GM19035 (cell line): ENCODE results near the gene MAK.
"Not testable (repeated sequence)": the region's sequence is repeated elsewhere in the genome, so short reads cannot be mapped to it uniquely, and the experiment has no call there.

ENCODE experiments used
- ATAC-seq: cut with Tn5 transposase; IDR thresholded peaks from one replicate; pipeline ENCODE4 v1.9.1; 2021; ENCODE audit not compliant: unreplicated experiment

Gene MAK

GRCh38 chr6:10730254-10730653, 108.1 kb downstream of the MAK start:
- ATAC-seq = no peak

DNA sequence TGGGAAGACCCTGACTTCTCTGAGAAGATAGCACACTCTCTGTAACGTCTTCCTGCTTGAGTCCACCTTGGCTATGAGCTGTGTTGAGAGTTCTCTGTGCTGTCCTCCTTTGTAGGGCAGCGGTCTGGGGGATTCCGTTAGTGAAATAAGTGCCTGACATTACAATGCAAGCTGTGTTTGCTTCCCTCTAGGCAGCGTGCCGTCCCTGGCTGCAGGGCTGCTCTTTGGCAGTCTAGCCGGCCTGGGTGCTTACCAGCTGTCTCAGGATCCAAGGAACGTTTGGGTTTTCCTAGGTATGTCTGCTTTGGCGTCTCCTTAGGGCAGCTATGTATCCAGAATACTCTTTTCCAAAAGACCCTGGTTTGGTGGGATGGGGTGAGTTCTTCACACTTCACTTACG, 112.6 kb downstream of the MAK start:
- no peak for ATAC-seq

DNA sequence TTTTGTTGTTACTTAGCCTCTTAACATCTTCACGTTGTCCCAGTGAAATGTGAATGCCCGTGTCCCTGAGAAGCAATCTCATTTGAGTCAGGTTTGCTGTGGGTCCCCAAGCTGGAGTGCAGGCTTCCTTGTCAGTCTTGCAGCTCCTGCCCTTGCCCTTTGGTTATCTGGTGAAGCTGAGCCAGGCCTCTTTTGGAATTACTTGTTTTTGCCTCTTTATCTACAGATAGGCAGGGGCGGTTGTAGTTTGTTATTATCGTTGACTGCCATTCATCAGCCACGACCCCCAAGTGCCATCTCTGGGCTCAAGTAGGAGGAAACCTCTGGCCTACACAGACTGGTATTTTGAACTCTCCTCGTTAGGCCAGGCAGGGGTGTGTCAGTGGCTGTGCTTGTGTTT, 113.3 kb downstream of the MAK start:
- no peak for ATAC-seq

DNA sequence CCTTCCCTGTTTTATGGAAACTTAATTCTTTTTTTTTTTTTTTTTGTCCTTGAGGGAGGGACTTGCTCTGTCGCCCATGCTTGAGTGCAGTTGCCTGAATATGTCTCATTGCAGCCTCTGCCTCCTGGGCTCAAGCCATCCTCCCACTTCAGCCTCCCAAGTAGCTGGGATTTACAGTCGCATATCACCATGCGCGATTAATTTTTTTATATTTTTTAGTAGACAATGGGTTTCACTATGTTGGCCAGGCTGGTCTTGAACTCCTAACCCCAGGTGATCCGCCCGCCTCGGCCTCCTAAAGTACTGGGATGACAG, 114.8 kb downstream of the MAK start:
- no peak for ATAC-seq

- ATAC-seq = peak; percentile 98
Observed at GRCh38 chr6:10722820-10723566, 115.3 kb downstream of the MAK start, which contains the start of gene TMEM14C. Gene TMEM14C (plus strand): TSS chr6:10723070. CDS start chr6:10724614, 1,544 bp downstream.

GRCh38 chr6:10722570-10722819, 115.8 kb downstream of the MAK start:
- ATAC-seq = no peak

GRCh38 chr6:10721850-10722569, 116.3 kb downstream of the MAK start:
- ATAC-seq = no peak

GRCh38 chr6:10720960-10721849, 117.1 kb downstream of the MAK start:
- not testable (repeated sequence) for ATAC-seq

DNA sequence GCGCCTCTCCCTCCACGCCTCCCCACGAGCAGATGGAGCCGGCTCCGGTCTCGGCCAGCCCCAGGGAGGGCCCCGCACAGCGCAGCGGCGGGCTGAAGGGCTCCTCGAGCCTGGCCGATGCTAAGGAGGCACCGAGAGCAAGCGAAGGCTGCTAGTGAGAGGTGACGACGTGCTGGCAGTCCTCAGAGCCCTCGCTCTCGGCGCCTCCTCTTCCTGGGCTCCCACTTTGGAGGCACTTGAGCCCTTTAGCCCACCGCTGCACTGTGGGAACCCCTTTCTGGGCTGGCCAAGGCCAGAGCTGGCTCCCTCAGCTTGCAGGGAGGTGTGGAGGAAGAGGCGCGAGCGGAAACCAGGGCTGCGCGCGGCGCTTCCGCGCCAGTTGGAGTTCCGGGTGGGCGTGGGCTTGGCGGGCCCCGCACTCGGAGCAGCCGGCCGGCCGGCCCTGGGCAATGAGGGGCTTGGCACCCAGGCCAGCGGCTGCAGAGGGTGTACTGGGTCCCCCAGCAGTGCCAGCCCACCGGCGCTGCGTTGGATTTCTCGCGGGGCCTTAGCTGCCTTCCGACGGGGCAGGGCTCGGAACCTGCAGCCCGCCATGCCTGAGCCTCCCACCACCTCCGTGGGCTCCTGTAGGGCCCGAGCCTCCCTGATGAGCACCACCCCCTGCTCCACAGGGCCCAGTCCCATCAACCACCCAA, 117.9 kb downstream of the MAK start:
- ATAC-seq = no peak

DNA sequence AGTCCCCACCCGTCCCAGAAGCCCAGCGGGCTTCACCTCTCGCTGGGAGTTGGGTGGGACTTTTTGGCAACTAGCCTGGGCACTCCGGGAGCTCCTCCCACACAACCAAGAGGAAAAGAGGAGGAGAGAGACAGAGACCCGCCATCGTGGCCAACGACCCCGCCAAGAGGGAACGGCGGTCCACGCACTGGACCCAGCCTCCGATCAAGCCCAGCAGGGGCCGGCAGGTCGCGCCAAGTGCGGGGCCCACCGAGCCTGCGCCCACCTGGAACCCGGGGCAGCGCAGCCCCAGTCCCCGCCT, 118.4 kb downstream of the MAK start:
- no peak for ATAC-seq

- no peak for ATAC-seq
Observed at GRCh38 chr6:10719296-10719963, 118.9 kb downstream of the MAK start.

- ATAC-seq = no peak
Observed at GRCh38 chr6:10713962-10714361, 124.4 kb downstream of the MAK start.
